Ovary (tissue), 3 donors: Measurements from ENCODE around the gene CA10.

Source experiments
- EP300 ChIP-seq: sonication (generic); formaldehyde crosslinking; IDR thresholded peaks from one replicate; pipeline ENCODE4 v1.6.1; 2017; ENCODE audit warnings: antibody characterized with exemption
- TF ChIP-seq, protein P1 (sequence below), 3 donors: fragments of 450-650 bp in 2 of 3; fragments of 200-600 bp in 1 of 3; IDR thresholded peaks; one replicate each; pipeline versions ENCODE4 v1.5.1 to v1.8.0; 2016 to 2022; ENCODE audit warnings: antibody characterized with exemption in 3 of 3, mild to moderate bottlenecking in 1 of 3
- donor health status: DM: no; HTN: no; CAD: no.

DNA sequence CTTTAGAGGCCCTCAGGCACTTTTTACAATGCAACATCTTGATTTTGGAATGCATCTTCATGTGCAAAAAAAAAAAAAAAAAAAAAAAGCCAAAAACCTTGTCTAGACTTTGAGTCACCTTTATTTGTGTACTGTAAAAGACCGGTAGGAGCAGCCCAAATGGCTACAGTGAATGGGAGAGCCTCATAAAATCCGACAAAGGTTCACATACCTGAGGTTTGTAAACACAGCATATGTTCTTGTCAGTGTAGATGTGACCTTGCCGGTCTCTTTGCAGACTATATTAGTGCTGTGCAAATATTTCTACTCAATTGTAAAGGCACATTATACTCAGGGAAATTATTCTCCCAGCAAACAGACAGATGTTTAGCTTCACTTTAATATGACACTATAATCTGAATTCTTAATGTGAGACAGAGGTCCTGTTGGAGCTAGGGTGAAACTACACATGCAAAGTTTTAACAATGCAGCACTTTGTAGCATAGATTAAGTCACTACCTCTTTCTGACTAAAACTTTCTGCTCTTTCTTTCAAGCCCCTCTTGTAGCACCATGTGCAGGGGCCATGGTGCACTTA, 211.3 kb downstream of the CA10 start:
- TF ChIP-seq, protein P1, sequence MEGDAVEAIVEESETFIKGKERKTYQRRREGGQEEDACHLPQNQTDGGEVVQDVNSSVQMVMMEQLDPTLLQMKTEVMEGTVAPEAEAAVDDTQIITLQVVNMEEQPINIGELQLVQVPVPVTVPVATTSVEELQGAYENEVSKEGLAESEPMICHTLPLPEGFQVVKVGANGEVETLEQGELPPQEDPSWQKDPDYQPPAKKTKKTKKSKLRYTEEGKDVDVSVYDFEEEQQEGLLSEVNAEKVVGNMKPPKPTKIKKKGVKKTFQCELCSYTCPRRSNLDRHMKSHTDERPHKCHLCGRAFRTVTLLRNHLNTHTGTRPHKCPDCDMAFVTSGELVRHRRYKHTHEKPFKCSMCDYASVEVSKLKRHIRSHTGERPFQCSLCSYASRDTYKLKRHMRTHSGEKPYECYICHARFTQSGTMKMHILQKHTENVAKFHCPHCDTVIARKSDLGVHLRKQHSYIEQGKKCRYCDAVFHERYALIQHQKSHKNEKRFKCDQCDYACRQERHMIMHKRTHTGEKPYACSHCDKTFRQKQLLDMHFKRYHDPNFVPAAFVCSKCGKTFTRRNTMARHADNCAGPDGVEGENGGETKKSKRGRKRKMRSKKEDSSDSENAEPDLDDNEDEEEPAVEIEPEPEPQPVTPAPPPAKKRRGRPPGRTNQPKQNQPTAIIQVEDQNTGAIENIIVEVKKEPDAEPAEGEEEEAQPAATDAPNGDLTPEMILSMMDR (IDR thresholded peaks at IDR 0.05): no peak
- no peak for TF ChIP-seq EP300
